Middle frontal gyrus (tissue), 1 donor: ENCODE results near the gene SIM1.

ENCODE experiments used
- DNase-seq: peaks from one replicate; pipeline ENCODE4 v3.0.0-alpha.2; 2015; ENCODE audit warnings: low spot score; ENCODE audit errors: extremely low spot score

Gene SIM1, protein sequence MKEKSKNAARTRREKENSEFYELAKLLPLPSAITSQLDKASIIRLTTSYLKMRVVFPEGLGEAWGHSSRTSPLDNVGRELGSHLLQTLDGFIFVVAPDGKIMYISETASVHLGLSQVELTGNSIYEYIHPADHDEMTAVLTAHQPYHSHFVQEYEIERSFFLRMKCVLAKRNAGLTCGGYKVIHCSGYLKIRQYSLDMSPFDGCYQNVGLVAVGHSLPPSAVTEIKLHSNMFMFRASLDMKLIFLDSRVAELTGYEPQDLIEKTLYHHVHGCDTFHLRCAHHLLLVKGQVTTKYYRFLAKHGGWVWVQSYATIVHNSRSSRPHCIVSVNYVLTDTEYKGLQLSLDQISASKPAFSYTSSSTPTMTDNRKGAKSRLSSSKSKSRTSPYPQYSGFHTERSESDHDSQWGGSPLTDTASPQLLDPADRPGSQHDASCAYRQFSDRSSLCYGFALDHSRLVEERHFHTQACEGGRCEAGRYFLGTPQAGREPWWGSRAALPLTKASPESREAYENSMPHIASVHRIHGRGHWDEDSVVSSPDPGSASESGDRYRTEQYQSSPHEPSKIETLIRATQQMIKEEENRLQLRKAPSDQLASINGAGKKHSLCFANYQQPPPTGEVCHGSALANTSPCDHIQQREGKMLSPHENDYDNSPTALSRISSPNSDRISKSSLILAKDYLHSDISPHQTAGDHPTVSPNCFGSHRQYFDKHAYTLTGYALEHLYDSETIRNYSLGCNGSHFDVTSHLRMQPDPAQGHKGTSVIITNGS

DNA sequence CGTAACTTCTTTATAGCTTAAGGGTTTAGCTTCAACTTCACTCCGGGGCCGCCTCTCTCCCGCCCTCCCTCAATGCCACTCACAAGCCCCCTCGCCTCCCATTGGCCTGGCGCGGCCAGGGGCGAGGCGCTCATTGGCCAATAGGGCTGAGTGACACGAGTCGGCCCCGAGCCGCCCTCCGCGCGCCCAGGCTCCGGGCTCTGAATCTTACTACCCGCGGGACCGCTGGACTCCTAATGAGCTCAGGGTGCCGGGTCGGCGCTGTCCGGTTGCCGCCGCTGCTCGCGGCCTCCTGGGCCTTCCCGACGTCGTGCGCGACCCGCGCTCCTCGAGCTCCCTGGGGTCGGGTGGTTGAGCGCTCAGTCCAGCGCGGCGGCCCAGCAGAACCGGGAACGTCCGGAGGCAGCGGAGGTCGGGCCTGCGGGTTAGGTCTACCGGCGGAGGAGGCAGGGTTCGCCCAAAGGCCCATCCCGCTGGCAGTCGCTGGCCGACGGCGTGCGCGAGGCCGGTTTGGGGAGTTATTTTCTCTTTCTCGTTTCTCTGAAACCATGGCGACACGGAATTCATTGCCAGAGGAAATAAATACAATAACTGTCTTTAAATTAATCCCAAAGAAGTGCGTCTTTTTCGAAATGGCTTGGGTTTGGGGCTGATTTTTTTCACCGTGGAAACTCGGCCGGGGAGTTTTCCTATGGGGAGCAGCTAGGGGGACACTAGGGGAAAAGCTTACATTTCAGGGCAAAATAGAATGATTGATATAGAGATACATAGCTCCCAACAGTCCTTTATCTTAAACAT, at the start of gene SIM1:
SIM1 (minus strand) TSS at position 19 of the 798 bp plus-strand sequence. CDS start 1,453 bp downstream, outside the sequence.
- no peak for DNase-seq

DNA sequence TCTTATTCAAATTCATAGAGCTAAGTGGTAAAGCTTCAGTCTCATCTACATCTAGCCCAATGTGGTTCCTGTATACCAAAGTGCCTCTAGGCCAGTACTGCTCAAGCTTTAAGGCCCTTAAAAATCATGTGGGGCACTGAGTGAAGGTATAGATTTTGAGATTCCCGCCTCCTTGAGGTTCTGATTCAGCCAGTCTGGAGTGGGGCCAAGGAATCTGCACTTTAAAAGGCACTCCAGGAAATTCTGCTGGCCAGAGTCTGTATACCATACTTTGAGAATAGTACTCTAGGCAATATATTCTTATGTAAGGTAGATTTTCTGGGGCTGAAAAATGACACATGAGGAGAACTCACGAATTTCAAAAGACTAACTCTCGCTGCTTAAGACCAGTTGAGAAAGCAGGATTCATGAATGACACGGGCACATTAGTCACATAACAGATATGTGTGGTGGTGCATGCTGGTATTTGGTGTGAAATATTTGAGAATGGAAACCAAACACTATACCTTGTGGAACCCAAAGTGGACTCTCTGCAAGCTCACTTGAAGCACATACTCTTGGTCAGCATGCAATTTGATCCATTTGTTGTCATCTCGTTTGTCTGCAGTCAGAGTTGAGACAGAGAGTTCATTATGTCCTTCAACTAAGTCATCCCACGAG, 47.6 kb upstream of the SIM1 start:
- no peak for DNase-seq

DNA sequence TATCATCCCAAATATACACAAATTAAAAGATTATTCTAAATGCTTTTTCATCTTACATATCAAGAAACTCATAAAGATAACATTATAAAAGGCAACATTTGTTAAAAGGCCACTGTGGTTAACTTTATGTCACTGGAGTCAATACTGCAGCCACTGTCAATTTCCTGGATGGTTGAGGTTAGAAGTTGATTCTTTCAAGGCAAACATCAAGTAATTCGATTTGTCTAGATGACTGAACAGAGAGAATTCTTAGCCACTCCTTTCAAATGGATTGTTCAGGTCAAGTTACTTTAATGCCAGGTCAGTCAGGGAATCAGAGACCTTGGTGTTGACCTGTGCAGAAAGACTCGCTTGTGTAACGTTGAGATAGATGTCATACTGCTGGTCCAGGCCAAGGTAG, 44.4 kb upstream of the SIM1 start:
- DNase-seq: no peak

DNA sequence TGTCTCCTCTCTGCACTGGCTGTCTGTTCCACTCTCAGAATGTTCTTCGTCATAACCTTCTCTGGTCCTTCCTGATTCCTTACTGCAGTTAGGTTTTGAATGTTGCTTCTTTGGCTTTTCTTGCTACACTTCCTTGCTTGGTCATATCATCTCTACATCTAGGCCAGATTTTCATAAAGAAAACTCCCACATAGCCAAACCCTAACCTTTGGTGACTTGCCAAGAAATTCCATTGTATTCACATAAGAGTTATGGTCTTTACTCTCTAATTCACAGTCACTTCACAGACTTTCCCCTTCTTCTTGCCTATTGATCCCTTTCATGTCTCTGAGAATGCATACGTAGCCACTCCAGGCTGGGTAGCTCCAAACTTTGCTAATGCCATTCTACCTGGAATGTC, 41.9 kb upstream of the SIM1 start:
- DNase-seq: no peak

DNA sequence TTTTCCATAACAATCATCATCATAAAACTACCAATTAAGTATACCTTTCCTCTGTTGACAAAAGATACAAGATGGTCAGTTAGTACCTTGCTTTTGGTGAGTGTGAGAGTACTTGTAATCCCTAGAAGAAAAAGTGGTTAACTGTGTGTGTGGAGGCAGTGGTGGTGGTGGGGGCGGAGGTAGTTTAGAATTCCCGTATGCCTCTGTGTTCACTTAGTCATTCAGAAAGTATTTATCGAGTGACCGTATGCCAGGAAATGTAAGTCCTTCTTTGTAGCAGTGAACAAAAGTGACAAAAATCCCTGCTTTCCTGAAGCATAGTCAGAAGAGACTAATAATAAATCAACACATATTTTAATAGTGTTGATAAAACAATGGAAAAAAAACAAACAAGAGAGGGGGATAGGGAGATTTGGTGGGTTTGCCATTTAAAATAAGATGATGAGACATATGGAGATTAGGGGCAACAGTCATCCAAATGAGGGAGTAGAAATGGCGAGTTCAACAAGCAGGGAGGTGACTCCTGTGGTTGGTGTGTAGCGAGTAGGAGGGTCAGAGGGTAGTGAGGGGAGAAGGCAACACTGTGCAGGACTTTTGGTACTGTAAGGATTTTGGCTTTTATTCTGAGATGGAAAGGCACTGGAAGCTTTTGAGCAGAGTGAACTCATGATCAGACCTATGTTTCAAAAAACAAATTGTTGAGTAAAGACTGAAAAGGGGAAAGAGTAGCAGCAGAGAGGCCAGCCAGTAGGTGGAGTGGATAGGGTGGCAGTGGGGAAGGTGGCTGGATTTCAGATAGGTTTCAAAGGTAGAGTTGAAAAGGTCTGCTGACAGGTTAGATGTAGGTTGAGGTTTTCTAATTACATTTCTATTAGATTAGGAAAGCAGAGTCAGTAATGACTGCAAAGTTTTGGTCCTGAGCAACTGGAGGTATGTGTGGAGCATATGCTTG, 40.3 kb upstream of the SIM1 start:
- no peak for DNase-seq

DNA sequence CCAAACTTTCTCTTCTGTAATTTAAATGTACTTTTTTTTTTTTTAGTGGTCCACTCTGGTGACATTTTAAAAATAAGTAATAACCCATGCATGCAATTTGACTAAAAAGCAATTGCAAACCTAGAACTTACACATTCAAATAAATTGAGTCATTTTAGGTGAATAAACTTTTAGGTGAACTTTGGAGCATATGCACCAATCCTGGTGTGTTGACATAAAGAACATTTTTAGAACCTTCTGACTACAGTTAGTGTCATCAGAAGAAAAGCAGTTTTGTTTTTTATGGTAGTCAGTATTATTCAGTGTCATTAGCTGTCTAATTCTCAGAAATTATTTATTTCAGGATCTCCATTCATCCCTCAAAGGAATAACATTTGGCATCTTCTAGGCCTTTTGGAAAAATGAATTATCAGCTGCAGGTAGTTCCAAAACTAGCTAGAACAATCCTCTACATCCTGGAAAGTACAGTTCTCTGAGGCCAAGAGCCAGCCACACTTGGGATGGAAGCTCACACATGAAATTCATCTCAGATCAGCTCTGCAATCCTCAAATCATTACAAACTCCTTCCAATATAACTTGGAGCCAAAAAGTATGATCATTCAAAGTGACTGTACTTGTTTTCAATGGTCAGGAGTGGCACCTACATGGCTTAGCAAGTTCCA, 38.5 kb upstream of the SIM1 start:
- no peak for DNase-seq

DNA sequence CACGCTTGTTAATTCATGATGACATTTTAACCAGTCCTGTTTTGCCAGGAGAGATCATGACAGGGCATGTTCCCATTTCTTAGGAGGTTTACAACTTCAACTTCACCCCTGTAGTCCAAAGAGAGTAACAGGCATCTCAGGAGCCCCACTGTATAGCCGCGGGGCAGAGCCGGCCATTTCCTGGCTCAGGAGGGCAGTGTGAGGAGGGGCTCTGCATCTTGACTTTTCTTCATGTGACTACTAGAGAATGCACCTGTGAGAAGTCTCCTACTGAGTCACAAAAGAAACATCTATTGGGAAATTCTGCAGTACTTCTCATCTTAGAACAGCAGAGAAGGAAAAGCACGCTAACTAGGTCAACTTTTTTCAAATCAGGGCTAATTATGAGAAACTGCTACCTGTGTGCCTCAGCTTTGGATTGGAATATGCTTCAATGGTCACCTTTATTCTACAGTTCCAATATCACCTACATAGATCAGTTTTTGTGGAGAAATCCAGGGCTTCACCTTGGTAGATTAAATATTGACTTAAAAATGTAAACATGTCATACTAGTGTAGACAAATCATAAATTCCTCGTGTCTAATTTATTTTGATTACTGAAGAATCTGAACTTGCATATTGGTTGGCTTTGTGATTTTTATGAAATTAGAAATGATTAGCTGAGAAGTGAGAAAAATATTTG, 28.6 kb upstream of the SIM1 start:
- DNase-seq: no peak

DNA sequence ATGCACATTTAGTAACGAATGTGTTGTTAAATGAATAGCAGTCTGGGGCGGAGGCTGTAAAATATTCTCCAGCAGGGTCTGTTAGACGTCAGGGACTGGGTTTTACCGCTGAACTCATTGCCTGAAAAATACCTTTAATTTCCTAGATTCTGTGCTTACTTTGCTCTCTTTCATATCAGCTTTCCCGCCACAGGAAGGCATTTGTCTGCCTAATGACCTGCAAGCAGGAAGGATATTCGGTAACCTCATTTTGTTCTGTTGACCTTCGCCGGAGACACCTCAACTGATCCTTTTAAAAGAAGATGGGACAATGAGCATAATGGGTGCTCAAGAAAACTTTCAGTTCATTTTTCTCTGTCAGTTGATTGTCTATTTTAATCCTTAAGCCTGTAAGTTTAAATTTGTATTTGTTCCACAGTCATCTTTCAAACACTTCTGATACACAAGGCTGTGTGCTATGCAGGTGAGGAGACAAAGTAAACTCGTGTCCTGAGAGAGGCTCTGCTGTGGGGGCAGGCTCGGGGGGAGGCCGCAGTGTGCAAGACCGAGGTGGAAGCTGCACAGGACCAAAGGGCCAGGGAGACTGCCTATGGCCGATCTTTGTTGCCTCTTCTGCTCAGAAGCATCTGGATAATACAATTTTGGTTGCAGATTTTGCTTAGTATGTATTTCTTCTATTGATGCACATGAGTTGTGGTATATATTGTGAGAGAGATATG, 27.4 kb upstream of the SIM1 start:
- DNase-seq: no peak

DNA sequence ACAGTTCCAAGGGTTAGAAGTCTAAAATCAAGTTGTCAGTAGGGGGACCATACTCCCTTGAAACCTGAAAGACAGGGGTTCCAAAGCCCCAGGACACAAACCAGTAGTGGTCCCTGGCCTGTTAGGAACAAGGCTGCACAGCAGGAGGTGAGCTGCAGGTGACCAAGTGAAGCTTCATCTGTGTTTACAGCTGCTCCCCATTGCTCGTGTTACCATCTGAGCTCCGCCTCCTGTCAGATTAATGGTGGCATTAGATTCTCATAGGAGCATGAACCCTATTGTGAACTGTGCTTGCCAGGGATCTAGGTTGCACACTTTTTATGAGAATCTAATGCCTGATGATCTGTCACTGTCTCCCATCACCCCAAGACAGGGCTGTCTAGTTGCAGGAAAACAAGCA, 25.3 kb upstream of the SIM1 start:
- no peak for DNase-seq

DNA sequence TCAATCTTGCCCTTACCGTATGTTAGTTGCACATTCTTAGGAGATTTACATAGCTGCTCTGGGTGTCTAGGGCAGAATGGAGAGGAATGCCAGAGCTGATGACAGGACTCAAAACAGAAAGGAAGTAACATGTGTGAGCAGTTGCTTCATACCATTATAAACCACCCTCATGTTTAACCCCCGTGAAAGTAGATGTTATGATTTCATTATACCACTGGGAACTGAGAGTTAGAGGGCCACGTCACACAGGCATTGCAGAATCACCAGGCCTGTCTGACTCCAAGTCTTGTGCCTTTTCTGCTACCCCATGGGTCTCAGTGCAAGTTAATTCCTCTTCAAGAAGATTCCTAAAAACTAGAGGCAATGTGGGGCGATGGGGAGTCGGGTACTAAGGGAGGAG, 23.5 kb upstream of the SIM1 start:
- DNase-seq: no peak

DNA sequence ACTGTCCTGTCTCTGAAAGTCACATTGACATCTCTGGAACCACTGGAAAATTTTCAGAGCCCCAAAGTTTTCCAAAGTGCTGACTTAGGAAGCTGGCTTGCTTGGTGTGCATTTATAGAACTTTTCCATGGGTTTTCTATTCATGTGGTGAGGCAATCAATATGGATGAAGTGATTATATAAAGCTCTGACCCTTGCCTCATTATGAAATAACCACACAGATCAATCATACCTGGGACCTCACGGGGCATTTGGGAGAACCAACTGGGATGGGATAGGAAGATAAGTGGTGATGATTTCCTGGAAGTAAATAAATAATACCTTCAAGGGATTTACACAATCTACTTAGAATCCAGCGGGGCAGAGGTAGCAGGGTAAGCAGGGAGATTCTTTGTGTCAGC, 22.9 kb upstream of the SIM1 start:
- DNase-seq: no peak

DNA sequence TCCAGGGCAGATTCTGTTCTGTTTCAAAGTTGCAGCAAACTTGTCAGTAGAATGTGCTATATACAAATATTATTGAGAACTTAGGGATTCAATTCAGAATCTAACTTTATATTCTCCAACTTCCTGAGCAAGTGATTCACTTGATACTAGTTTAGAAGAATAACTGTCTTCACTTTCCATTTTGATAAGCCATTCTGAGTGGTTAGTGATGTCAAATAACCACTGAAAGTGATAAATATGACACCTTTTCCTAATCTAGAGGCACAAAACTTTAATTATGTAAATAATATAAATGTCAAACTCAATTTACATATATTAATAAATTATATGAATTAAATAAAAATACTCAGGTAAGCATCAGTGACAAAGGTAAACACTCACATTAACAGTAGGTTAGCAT, 20.5 kb upstream of the SIM1 start:
- no peak for DNase-seq

DNA sequence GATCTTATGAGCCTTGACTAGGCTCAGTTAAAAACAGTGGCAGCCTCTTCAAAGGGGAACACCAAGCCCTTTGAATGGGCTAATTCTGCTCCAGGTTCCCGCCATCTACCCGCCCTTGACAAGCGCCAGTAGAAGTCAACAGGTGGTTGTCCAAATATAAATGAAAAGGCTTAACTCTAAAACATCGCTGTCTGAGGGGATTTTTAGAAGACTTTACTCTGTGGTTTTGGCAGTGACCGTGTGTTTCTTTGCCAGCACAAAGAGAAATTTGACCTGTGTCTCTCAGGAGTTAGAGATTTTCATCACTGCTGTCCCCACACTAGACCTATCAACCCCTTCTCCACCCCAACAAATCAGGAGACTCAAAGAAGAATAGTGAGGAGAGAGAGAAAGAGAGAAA, 19.8 kb upstream of the SIM1 start:
- DNase-seq: no peak

DNA sequence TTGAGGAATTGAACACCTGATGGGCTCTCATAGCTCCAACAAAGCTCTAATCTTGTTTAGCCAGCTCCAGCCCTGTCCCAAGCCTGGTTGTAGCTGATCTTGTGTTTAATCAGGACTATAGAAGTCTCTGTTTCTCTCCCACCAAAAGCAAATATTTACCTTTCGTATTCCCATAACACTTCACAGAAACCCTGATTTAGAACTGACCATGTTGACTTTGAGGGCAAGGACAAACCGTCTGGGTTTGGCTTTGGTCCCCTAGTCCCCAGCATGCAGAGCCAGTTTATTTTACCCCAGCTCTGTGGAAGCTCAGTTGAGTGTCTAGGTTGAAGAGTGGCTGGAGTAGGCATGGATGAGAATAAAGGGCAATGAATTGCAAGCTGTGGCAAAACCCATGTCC, 18.0 kb upstream of the SIM1 start:
- no peak for DNase-seq

DNA sequence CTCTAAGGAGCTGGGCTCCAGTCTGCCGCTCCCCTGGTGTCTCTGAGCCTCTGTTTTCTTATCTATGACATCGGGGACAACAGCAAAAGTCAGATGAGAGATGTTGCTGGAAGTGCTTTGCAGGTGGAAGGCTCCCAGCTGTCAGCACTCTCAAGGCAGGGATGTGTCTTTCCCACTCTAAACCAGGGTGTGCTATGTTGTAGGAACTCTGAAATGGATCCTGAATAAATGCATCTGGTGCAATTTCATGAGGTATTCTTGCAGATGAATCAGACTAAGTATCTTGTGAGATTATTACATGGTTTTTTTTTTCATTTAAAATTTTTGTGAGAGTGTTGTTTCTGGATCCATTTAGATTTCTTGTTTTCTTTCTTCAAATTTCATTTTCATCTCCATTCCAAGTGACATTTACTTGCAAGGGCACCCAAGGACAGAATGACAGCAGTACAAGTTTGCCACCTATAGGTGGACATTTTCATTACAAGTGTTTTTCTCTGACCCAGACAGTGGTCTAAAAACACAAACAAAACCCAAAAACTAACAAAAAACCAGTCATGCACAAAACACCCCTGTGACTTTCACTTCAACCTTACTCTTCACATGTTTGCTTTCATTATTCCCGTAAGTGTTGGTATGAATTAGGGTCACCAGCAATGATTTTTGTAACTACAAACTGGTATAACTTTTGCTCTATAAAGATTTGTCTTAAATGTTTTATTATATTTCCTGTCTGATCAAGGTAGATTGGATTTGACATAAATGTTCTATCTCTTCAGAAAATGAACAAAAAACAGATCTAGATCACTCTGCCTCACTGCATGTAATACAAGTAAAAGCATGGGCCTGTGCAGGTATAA, 14.7 kb upstream of the SIM1 start:
- no peak for DNase-seq

DNA sequence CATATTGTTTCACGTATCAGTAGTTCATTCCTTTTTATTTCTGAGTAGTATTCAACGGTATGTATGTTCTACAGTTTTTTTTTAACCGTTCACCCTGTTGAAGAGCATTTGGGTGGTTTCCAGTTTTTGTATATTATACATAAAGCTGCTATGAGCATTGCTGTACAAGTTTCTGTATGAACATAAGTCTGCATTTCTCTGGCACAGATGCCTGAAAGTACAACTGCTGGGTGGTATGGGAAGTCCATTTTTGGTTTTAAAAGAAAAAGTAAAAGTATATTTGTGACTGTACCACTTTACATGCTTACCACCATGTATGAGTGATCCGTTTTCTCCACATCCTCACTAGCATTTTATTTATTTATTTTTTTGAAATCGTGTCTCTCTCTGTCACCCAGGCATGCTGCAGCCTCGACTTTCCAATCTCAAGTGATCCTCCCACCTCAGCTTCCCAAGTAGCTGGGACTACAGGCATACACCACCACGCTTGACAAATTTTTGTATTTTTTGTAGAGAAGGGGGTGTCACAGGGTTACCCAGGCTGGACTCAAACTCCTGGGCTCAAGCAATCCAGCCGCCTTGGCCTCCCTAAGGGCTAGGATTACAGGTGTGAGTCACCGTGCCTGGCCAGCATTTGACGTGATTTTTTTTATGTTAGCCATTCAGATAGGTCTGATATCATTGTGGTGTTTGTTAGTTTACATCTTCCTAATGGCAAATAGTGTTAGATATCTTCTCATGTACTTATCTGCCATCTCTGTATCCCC, 11.0 kb upstream of the SIM1 start:
- no peak for DNase-seq

DNA sequence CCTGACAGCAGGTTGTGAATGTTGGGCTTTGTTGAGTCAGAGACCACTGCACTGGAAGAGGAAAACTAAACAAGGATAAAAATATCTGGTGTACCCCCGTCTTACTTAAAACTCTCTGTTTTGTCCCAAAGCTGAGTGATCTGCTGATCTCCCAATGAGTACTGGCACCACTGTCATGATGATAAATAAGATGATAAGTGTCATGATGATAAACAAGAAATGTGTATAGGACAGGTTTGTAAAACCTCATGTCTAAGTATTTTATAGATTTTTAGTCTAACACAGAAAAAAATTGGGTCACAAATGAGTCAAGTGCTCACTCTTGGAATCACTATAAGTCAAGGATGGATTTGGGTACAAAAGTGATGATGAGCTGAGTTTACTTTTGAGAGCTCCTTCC, 8.5 kb upstream of the SIM1 start:
- no peak for DNase-seq
